GM19043 (cell line): Measurements from ENCODE around the gene KIRREL3.

Experiments
- ATAC-seq: cut with Tn5 transposase; IDR thresholded peaks from one replicate; pipeline ENCODE4 v1.9.1; 2021; ENCODE audit warnings: low read depth; ENCODE audit not compliant: unreplicated experiment

KIRREL3 gene

DNA sequence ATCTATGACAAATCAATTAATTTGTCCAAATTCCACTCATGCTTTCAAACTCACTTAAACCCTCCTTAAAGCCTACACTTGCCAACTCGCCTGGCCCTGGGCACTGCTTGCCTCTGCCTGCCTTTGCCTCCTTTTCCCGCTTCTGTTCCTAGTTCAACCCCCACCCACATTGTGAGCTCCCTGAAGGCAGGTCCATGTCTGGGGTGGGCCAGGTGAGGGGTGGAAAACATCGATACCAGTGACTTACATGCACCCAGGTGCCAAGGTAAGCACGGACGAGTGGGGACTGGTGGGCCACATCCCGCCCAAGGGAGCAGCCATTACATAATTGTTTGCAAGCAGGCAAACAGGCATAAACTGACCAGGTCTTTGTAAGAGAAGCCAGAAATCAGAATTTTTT, 498.9 kb downstream of the KIRREL3 start:
- no peak for ATAC-seq

DNA sequence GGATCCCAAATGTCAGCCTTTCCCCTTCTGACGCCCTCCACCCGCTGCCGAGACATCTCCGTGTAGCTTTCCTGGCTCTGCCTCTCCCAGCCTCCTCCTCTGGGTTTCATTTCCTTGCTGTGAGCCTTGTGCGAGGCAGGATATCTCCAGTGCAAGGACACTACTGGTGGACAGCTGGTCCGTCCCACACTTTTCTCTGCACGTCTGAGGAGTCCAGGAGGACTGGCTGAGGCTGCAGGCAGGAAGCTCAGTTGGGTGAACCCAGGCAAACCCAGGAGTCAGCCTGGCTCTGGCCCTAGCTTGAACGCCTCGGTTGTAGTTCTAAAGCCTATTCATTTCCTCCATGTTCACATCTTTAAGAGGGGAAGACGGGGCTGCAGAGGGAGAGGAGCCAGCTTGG, 499.6 kb downstream of the KIRREL3 start:
- ATAC-seq: no peak

DNA sequence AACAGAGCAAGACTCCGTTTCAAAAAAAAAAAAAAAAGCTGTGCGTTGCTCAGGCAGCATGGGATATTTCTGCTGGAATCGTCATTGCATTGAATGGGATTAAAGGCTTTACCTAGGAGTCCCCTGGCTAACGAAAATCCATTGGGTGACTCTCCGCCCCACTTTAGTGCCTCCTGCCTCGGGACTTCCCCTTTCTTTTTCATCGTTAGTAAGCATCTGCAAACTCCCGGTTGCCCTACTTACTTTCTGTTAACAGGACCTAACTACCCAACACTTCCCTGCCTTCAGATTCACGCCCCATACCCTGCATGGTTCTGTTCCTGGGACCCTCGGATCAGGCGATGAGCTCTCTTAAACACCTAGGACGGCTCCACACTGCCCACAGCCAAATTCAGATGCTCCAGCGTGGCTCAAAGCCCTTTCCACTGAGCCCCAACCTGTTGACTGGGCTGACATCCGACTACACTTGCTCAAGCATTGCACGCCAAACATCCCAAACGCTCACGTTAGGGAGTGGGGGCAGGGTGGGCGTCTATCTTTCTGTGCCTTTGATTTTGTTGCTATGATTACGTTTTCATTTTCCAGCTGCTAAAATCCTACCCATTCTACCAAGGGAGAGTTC, 501.3 kb downstream of the KIRREL3 start:
- no peak for ATAC-seq

DNA sequence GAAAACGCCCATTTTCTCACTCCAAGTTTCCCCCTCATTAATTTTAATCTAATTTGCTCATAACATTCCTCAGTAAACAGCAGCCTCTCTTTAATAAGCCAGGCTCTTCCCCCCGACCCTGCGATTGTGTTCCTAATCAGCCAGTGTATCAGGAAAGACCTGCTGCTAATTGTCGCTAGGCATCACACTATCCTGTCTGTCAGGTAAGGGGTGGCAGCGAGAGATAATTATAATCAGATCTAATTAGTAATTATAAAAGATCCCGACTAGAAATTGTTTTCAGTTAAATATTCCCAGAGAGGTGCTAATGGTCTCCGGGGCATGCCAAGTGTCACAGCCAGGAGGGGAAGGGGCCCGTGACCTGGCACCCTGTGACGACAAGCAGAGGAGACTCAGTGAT, 502.3 kb downstream of the KIRREL3 start:
- ATAC-seq: no peak

DNA sequence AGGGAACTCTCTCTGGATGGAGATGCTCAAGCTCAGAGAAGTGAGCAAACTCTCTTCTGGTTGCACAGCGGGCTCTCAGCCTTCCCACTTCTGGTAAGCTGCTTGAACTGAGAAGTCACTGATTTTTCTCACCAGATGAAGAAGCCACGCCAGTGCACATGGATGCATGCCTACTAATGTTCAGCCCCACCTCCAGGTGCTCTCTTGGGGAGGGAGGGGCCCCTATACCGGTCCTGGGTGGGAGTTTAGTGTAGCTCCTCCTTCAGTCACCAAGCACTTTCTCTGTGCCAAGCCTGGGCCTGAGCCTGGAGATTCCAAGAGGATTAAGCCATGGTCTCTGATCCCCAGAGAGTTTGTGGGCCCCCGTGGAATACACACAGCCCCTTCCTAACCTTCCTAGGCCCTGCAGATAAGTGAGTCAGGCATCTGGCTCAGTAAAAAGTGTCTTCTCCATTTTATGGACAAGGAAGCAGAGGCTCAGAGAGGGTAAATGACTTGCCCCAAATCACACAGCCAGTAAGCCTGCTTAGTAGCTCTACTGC, 502.9 kb downstream of the KIRREL3 start:
- no peak for ATAC-seq

DNA sequence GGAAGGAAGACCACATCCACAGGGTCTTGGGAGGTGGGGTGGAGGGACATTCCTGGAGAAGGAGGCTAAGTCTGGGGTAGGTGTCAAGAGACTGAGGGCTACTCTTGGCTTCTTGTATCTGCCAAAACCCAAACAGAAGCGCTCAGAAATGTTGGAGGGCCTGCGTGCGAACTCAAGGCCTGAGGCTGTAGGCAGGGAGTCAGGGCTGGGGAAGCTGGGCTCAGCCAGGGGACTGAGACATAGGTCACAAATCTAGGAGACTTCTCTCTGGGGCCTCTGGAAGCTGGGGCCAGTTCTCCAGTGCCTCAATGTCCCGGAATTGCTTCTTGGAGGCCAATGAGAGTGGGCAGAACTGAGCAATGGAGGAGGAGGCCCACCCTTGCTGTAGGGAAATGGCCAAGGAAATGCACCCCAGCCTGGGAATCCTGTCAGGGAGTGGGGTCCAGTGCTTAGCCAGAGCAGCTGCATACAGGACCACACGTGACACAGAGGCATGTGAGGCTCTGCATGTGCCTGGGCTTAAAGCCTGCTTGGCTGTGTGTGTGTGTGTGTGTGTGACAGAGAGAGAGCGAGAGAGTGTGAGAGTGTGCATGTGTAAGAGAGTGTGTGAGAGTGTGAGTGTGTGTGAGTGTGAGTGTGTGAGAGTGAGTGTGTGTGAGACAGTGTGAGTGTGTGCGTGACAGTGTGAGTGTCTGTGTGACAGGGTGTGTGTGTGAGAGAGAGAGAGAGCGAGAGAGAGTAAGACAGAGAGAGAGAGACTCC, 503.8 kb downstream of the KIRREL3 start:
- no peak for ATAC-seq

DNA sequence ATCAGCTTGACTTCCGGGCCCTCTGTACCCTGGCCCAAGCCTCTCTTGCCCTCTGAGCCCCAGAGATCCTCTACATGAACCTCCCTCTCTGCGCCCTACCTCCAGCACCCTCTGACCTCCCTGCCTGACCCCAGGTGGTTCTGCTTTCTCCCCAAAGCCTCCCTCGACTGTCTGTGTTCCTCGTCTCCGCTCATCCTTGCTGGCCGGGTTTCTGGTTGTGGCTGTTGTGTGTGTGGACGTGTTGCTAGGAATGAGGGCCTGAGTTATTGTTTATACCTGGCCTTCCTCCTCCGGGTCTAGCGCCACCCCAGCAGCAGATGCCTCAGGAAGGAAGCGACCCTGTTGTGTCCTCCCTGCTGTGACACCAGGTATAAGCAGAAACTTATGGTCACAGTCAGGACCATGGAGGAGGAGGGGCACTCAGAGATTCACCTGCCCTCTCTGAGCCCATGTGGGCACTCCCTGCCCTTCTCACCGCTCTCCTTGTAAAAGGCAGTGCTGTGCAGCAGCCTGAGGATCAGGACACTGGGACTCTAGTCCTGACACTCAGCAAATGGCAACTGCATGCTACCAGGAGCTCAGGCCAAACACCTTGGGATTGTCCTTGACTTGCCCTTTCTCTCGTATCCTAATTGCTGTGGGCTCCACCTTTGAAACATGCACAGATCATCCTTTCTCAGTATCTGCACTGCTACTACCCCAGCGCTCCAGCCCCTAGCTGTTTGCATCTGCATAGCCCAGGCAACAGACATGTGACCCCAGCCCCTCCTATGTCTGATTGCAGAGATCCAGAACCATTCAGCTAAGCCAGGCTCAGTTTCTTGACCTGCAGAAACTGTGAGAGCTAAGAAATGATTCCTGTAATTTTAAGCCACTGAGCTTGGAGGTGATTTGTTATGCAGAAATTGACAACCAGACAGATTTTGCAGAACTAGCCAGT, 505.0 kb downstream of the KIRREL3 start:
- no peak for ATAC-seq

DNA sequence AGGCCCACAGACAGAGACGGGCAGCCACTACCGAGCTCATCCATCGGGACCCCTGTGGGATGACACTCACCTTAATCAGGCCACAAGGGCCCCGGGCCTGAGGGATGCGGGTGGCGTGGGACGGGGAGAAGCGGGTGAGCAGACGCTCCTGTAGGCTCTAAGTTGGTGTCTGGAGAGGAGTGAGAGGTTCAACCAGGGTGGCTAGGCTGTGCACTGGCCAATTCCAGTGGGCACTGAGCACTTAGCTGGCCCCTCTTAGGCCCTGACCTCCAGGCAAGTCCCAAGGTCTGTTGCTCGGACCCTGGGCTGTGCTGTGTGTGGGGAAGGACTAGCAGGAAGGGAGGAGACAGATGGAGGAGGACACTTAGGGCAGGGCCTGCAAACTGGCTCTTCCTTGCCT, 505.7 kb downstream of the KIRREL3 start:
- no peak for ATAC-seq

DNA sequence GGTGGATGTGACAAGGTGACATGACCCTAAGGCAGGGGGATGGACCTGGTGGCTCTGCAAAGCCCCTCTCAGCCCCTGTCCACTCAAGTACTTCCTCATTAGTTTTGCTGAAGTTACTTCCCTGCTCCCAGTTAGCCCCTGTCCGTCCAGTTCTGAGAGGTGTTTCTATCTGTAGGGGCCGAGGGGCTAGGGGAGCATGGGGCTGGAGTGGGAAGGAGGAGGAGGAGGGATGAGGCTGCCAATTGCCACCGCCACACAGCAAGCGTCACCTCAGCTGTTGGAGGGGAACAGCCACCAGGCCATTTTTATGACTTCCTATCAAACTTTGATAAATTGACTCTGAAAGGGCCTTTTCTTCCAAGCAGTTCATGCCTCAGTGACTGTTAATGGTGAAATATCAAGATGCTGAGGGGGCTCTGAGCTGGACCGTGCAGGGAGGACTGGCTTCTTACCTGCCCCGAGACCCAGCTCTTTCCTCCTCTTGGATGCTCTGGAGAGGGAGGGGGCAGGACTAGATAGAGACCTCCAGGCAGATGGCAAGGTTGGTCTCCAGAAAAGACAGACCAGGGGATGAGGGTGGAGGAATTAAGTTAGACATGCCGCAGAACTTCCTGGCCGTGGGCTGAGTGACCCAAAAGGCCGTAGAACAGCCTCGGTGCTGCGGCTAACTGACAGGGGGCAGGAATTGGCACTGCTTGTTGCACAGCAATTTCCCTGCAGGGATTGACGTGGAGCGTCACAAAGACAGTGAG, 508.1 kb downstream of the KIRREL3 start:
- no peak for ATAC-seq

DNA sequence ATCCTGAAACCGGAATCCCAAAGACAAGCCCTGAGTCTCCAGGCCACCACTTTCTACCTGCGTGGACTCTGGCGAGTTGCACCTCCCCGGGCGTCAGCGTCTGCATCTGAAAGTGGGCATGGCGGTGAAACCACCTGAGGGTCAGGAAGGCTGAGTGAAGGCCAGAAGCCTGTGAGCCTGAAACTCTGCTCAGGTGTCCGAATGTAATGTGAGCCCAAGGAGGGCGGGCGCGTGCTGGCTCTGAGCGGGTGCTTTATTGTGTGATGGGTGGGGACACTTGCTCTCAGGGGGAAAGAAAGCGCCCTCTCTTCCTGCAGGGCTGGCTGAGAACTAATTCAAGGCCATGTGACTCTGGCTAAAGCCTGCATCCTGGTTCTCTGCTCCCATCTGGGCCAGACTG, 509.5 kb downstream of the KIRREL3 start:
- no peak for ATAC-seq

DNA sequence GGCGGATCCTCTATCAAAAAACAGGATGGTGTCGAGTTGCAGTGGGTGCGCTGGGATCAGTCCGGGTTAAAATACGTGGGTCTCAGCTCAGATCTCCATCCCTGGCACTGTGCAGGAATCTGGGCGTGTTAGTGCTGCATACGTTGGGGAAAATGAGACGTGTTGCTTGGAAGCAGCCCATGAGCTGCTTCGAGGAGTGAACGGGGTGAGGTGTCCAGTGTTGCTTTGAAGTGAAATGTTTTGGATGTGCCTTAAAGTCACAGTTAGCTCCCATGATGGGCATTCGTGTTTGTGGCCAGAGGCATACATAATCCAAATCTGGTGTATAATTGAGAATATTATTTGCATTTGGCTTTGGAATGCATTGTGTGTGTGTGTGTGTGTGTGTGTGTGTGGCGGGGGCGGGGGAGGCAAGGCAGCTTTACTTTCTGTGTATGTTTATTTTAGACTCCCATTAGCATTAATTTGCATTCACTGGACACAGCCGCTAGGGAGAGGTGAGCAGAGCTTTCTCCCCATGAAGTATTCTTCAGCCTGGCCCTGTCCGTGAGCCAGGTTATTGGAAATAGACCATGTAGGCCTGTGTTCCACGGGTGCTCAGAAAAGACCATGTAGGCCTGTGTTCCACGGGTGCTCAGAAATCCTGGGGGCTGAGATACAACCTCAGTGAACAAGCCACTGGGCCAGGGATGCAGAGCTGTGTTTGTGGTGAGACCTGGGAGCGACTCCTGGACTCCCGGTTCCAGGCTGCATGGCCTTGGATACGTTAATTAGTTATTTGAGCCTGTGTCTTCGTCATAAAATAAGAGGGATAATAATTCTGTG, 510.5 kb downstream of the KIRREL3 start:
- no peak for ATAC-seq

DNA sequence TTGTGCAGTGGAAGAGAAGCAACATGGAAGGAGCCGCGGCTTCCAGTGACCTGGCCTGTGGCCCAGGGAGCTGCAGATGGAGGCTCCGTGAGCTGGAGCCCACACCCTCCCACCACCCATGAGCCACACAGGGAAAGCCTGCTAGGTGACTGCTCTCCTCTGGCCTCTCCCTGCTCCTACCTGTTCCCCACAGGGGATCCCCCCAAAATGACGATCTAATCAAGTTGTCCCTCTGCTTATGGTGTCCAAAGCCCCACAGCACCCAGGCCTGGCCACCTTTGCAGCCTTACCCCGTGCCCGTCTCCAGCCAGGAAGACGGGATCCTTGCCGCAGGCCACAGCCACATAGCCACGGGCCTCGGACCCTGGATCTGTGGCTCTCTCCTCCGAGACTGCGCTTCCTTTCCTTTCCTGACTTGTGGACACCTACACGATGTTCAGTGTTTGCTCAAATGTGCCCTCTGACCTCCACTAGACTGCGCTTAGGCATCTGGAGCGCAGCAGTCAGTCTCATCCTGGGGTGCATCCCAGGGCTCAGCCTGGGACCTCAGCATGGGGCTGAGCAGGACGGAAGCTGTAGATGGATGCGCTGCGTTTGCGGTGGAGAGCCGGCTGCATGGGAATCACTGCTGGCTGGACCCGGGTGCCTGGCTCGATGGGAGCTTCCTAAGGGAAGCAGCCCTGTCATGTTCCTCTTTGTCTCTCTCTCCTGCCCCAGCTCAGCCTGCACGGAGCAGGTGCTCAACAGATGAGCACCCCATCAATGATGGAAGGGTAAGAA, 511.8 kb downstream of the KIRREL3 start:
- no peak for ATAC-seq

DNA sequence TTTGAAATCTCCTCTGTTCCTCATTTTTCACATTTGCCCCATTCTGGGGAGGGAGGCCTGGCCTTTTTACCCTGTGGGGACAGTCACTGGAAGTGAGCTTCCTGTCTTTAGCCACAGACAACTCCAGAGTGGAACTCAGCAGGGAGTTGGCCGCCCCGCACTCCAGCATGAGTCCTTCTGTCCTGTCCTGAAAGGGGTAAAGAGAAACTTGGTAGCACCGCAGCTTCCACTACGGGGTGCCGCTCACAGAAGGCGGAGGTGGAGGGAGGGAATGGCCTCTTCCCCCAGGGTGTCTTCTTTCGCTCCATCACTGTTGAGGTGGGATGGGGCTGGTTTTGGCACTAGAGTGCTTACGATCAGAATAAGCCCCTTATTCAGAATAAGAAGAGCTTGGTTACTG, 512.9 kb downstream of the KIRREL3 start:
- no peak for ATAC-seq

DNA sequence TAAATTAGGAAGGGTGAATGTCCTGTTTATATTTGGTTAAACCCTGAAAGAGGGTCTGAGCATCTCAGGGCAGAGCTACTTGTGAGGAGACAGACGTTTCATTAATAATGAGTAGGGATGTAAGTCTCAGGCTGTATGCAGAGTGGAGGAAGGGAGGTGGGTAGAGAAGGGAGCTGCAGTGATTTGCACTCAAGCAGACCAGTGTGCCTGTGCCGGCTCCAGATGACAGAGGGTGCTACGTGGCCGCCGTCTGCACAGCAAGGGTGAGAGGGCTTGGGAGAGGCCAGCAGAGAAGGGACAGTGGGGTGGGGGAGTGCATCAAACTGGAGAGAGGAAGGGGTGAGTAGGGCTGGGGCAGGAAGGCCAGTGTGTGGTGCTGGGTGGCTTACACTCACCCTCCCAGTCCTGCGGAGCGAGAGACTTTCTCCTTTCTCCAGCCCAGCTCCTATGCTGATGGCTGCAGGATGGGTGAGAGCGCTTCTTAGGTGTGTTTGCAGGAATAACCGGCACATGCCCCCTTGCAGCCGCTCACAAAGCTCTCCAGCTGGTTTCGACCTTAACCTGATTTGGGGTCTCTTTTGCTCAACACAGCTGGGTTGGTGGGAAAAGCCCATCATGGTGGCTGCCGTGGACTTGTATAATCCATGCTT, 514.5 kb downstream of the KIRREL3 start:
- ATAC-seq: no peak

DNA sequence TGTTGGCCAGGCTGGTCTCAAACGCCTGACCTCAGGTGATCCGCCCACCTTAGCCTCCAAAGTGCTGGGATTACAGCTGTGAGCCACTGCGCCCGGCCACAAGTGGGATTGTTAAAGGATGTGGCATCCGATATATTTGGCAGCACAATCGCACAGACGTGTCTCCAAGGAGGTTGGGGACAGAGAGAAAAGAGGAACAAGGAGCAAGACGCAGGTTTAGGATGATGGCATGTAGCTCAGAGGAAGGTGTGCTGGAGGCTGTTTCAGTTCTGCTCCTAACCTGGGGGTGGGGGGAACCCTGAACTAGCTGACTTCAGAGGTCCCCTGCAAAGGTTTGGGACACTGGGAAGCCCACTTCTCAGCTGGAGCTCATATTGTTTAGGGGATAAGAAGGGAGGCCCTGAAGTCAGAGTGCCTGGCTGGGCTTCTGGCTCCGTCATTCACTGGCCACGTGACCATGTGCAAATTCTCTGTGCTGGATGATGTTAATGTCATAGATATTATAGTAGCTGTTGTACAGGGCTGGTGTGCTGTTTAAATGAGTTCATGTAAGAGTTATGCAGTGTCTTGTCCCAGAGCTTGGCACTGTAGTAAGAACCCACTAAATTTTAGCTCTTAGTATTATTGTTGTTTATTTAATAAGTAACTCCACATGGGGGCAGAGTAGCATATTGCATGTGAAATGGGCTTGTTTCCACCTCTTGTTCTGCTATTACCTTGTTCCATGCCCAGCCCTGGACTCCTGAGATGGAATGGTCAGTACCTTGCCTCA, 515.4 kb downstream of the KIRREL3 start:
- no peak for ATAC-seq

DNA sequence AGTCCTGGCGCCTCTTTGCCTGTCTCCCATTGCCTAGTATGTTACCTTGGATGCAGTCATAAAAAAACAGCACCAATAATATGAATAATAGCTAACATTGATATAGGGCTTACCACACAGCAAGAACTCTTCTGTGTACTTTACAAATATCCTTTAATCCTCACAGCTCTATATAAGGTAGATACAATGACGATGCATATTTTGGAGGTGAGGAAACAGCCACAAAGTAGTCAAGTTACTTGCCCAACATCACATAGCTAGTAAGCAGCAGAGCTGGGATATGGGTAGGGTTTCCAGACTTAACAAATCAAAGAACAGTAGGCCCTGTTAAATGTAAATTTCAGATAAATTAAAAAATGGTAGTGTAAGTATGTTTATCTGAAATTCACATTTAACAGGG, 516.3 kb downstream of the KIRREL3 start:
- no peak for ATAC-seq

DNA sequence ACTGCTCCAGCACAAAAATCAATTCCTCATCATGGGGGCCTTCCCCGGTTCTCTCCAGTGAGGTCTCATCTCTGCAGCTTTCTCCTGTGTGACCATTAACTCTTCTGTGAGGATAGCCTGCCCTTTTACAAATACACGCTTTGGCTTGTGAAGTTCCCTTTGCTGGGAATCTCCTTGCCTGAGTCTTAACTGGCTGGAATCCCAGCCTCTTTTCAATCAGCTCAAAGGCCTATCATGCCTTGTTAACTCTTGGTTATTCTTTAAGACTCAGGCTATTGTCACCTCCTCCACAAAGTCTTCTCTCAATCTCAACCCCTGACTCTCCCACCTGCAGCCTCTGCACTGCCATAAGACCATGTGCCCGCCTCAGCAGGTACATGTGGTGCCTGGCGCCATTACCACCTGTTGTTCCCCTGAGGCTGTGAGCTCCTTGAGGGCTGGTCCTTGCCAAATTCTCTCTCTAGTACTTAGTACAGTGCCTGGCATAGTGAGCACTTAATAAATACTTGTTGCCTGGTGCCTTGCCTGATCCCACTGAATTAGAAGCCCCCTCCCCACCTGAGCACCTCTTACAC, 516.9 kb downstream of the KIRREL3 start:
- ATAC-seq: no peak
